Liver (tissue), 9 donors: ENCODE measurements around the gene ADAMTS6. TPM values are rescaled to one million over a fixed set of nuclear protein-coding genes. Genes with fewer than 3 reads are reported as not detected.
"Not testable (repeated sequence)": the region's sequence is repeated elsewhere in the genome, so short reads cannot be mapped to it uniquely, and the experiment has no call there.

Source experiments
- DNase-seq: peaks from one replicate; pipeline ENCODE4 v3.0.0-alpha.2; 2017; ENCODE audit warnings: low spot score
- H3K27ac ChIP-seq, 2 donors: one replicate each; pipeline ENCODE4 v1.7.0; 2013; ENCODE audit warnings: inconsistent platforms in 2 of 2, low read length in 2 of 2, control low read depth in 1 of 2, low read depth in 1 of 2, mild to moderate bottlenecking in 1 of 2
- H3K27me3 ChIP-seq, 4 donors: one replicate each; pipeline versions ENCODE4 v1.6.1 to v1.7.0; 2013; ENCODE audit warnings: low read length in 3 of 4, inconsistent platforms in 1 of 4, mild to moderate bottlenecking in 1 of 4, moderate library complexity in 1 of 4; ENCODE audit not compliant: control insufficient read depth in 4 of 4, insufficient read depth in 4 of 4
- H3K36me3 ChIP-seq, 4 donors: one replicate each; pipeline versions ENCODE4 v1.6.1 to v1.7.0; 2013; ENCODE audit warnings: low read length in 3 of 4, mild to moderate bottlenecking in 3 of 4, low read depth in 1 of 4, moderate library complexity in 1 of 4; ENCODE audit not compliant: control insufficient read depth in 4 of 4, insufficient read depth in 3 of 4
- H3K4me1 ChIP-seq, 4 donors: one replicate each; pipeline versions ENCODE4 v1.6.1 to v1.7.0; 2013; ENCODE audit warnings: low read length in 3 of 4, mild to moderate bottlenecking in 3 of 4, moderate library complexity in 1 of 4; ENCODE audit not compliant: control insufficient read depth in 4 of 4, insufficient read depth in 4 of 4
- H3K4me3 ChIP-seq, 3 donors: one replicate each; pipeline versions ENCODE4 v1.6.1 to v1.7.0; 2013; ENCODE audit warnings: low read length in 3 of 3, control low read depth in 1 of 3, low read depth in 1 of 3, mild to moderate bottlenecking in 1 of 3
- H3K9ac ChIP-seq, 2 donors: one replicate each; pipeline ENCODE4 v1.7.0; 2013; ENCODE audit warnings: low read length in 2 of 2, mild to moderate bottlenecking in 2 of 2, moderate library complexity in 2 of 2, control low read depth in 1 of 2, low read depth in 1 of 2
- H3K9me3 ChIP-seq, 4 donors: one replicate each; pipeline versions ENCODE4 v1.6.1 to v1.7.0; 2013; ENCODE audit warnings: low read length in 3 of 4; ENCODE audit not compliant: control insufficient read depth in 4 of 4
- ATF3 ChIP-seq: IDR thresholded peaks from 2 replicates; pipeline ENCODE4 v1.6.1; 2016; ENCODE audit warnings: antibody characterized with exemption
- CTCF ChIP-seq: fragments of 150-350 bp; IDR thresholded peaks from 2 replicates; pipeline ENCODE4 v1.5.1; 2017; ENCODE audit warnings: improper control_type of control experiment, low read depth, low read length; ENCODE audit not compliant: missing input control
- FOXA1 ChIP-seq: IDR thresholded peaks from 2 replicates; pipeline ENCODE4 v1.6.1; 2016; ENCODE audit warnings: antibody characterized with exemption
- HNF4A ChIP-seq, 2 donors: conservative IDR thresholded peaks; 2 replicates each; pipeline ENCODE4 v1.6.1; 2016; ENCODE audit warnings: antibody characterized with exemption in 2 of 2, mild to moderate bottlenecking in 2 of 2
- HNF4G ChIP-seq: IDR thresholded peaks from 2 replicates; pipeline ENCODE4 v1.6.1; 2016; ENCODE audit warnings: antibody characterized with exemption
- JUND ChIP-seq, 2 donors: IDR thresholded peaks; 2 replicates each; pipeline ENCODE4 v1.6.1; 2016; ENCODE audit warnings: antibody characterized with exemption in 2 of 2
- MAX ChIP-seq: IDR thresholded peaks from 2 replicates; pipeline ENCODE4 v1.6.1; 2016; ENCODE audit warnings: antibody characterized with exemption
- NR2F2 ChIP-seq: IDR thresholded peaks from 2 replicates; pipeline ENCODE4 v1.6.1; 2016; ENCODE audit warnings: antibody characterized with exemption
- RAD21 ChIP-seq, 2 donors: IDR thresholded peaks; 2 replicates each; pipeline ENCODE4 v1.6.1; 2016; ENCODE audit warnings: antibody characterized with exemption in 2 of 2, mild to moderate bottlenecking in 2 of 2
- REST ChIP-seq: IDR thresholded peaks from 2 replicates; pipeline ENCODE4 v1.6.1; 2016; ENCODE audit warnings: antibody characterized with exemption, mild to moderate bottlenecking
- RXRA ChIP-seq, 2 donors: IDR thresholded peaks; 2 replicates each; pipeline ENCODE4 v1.6.1; 2017 to 2018; ENCODE audit warnings: antibody characterized with exemption in 2 of 2, mild to moderate bottlenecking in 1 of 2
- SP1 ChIP-seq: IDR thresholded peaks from 2 replicates; pipeline ENCODE4 v1.6.1; 2018; ENCODE audit warnings: antibody characterized with exemption, mild to moderate bottlenecking
- TAF1 ChIP-seq: conservative IDR thresholded peaks from 2 replicates; pipeline ENCODE4 v1.6.1; 2016; ENCODE audit warnings: antibody characterized with exemption, mild to moderate bottlenecking
- YY1 ChIP-seq: IDR thresholded peaks from 2 replicates; pipeline ENCODE4 v1.6.1; 2016; ENCODE audit warnings: antibody characterized with exemption, mild to moderate bottlenecking
- ZBTB33 ChIP-seq: IDR thresholded peaks from 2 replicates; pipeline ENCODE4 v1.6.1; 2016; ENCODE audit warnings: antibody characterized with exemption
- WGBS: extraction: QIAGEN DNeasy Blood & Tissue Kit; methylation state at CpG from one replicate; pipeline ENCODE4 v1.1.7; 2013; 5-methylcytosine and 5-hydroxymethylcytosine counted together
- polyA plus RNA-seq, 2 donors: library from polyadenylated mRNA; stranded (reverse) in 1 of 2; unstranded in 1 of 2; fragments of 200-250 nt in 1 of 2; fragments of >200 nt in 1 of 2; fragmentation: Nextera tagmentation in 1 of 2; extraction: Ambion mirVana in 1 of 2; gene quantifications; one replicate each; pipeline versions ENCODE4 v1.2.1 to v1.2.3, GENCODE V29; 2013 to 2015
- total RNA-seq, 2 donors: library from RNA; depleted of rRNA; stranded (reverse); fragments of >200 nt; gene quantifications; one replicate each; pipeline ENCODE4 v1.2.3, GENCODE V29; 2014
- donor health status: healthy.
- donor health status: healthy.
- donor health status: healthy.
- donor health status: healthy.
- donor health status: healthy.

The ADAMTS6 gene
- total and polyA plus RNA-seq, 4 donors: 0.06 to 2.0 (median 0.59) TPM

GRCh38 chr5:65382582-65382981, 99.1 kb downstream of the ADAMTS6 start (continued):
- TF ChIP-seq ZBTB33: no peak
- TF ChIP-seq ATF3: no peak
- no peak for TF ChIP-seq HNF4A (conservative IDR thresholded peaks at IDR 0.05)
- TF ChIP-seq TAF1: no peak
- TF ChIP-seq MAX: no peak

GRCh38 chr5:65370505-65370904, 111.2 kb downstream of the ADAMTS6 start:
- not testable (repeated sequence) for H3K9me3 ChIP-seq, H3K36me3 ChIP-seq, H3K27ac ChIP-seq, H3K9ac ChIP-seq, H3K4me1 ChIP-seq, H3K4me3 ChIP-seq, DNase-seq, H3K27me3 ChIP-seq
- 88% methylated on average over 15 of the region's 15 CpGs for WGBS

- no peak overlapping the region for H3K4me3 ChIP-seq
- DNase-seq: no peak
- no peaks in the 10 kb centered on the region for H3K36me3 ChIP-seq
- no peaks in the 10 kb centered on the region for H3K9me3 ChIP-seq
- no peaks in the 10 kb centered on the region for H3K27me3 ChIP-seq
- no peaks in the 10 kb centered on the region for H3K4me1 ChIP-seq
- WGBS: 90% methylated on average over 2 of the region's 2 CpGs
- H3K9ac ChIP-seq: no peak overlapping the region
- no peak for TF ChIP-seq REST
- no peak for TF ChIP-seq ATF3
- no peak for TF ChIP-seq HNF4A (conservative IDR thresholded peaks at IDR 0.05)
- TF ChIP-seq YY1: no peak
- no peak for TF ChIP-seq HNF4G
- no peak for TF ChIP-seq FOXA1
- TF ChIP-seq RAD21 (IDR thresholded peaks at IDR 0.05): no peak
- no peak for TF ChIP-seq RXRA (IDR thresholded peaks at IDR 0.05)
- TF ChIP-seq JUND (IDR thresholded peaks at IDR 0.05): no peak
- no peak for TF ChIP-seq SP1
- TF ChIP-seq CTCF: no peak
- TF ChIP-seq MAX: no peak
- no peak for TF ChIP-seq ZBTB33
- no peak for TF ChIP-seq NR2F2
- no peak overlapping the region for H3K27ac ChIP-seq
Observed at GRCh38 chr5:65366655-65367054, 115.1 kb downstream of the ADAMTS6 start.
